HepG2 (cell line): Measurements from ENCODE around the gene CRYZ. TPM values are rescaled to one million over a fixed set of nuclear protein-coding genes. Genes with fewer than 3 reads are reported as not detected.
"Not testable (repeated sequence)": the region's sequence is repeated elsewhere in the genome, so short reads cannot be mapped to it uniquely, and the experiment has no call there.

Experiments
- ATAC-seq: fragments of 200-7000 bp; cut with Tn5 transposase; 3 replicates; pipeline ENCODE4 v1.9.1; 2020; ENCODE audit warnings: mild to moderate bottlenecking, moderate library complexity
- BruUV-seq: library from RNA; stranded (reverse); fragments of 400-500 nt; replicated peaks from 2 replicates; lab custom pipeline; 2021; lab: Mats Ljungman, UMichigan
- CTCF ChIA-PET: fragments of 300-600 bp; formaldehyde crosslinking; extraction: SDS; loops from one replicate; lab custom pipeline; 2021; ENCODE audit warnings: low total read pairs, inconsistent platforms, low intra/inter-chr PET ratio; lab: Yijun Ruan, JAX
- POLR2A ChIA-PET: fragments of 350-600 bp; sonication (Branson Sonifier 250); formaldehyde crosslinking; loops from one replicate; lab custom pipeline; 2020; ENCODE audit warnings: antibody characterized with exemption, inconsistent platforms; lab: Yijun Ruan, JAX
- DNase-seq: peaks from one replicate; pipeline ENCODE4 v3.0.0-alpha.2; 2015; ENCODE audit warnings: low spot score
- FAIRE-seq: peaks from 3 replicates; lab custom pipeline; 2011; peaks lifted over from hg19 to GRCh38; lab: Jason Lieb, UNC
- H2AFZ ChIP-seq: one replicate; pipeline ENCODE4 v1.6.1; 2011; ENCODE audit warnings: low read length, inconsistent platforms
- H3K27ac ChIP-seq: fragments of 300-600 bp; 3 replicates; pipeline ENCODE4 v1.8.0; 2011; ENCODE audit warnings: mixed run types, mild to moderate bottlenecking, mixed read lengths, low read length, inconsistent platforms; ENCODE audit not compliant: insufficient read depth; ENCODE audit errors: extremely low read length
- H3K27me3 ChIP-seq, 2 experiments: fragments of 200-600 bp in 1 of 2; 2 replicates in 1 of 2; 3 replicates in 1 of 2; pipeline versions ENCODE4 v1.6.0 to v1.8.0; 2011; ENCODE audit warnings: low read length in 2 of 2, mild to moderate bottlenecking in 2 of 2, moderate library complexity in 2 of 2, inconsistent platforms in 1 of 2; ENCODE audit not compliant: insufficient read depth in 2 of 2, control insufficient read depth in 1 of 2
- H3K36me3 ChIP-seq, 2 experiments: fragments of 200-600 bp in 1 of 2; replicated peaks in 1 of 2; 2 replicates in 1 of 2; 3 replicates in 1 of 2; pipeline versions ENCODE4 v1.5.1 to v1.8.0; 2011; ENCODE audit warnings: low read length in 2 of 2, inconsistent platforms in 1 of 2; ENCODE audit not compliant: insufficient read depth in 2 of 2, control insufficient read depth in 1 of 2
- H3K4me1 ChIP-seq: 2 replicates; pipeline ENCODE4 v1.5.1; 2012; ENCODE audit warnings: low read length, inconsistent platforms; ENCODE audit not compliant: insufficient read depth
- H3K4me2 ChIP-seq: 2 replicates; pipeline ENCODE4 v1.6.0; 2011; ENCODE audit warnings: low read depth, low read length, inconsistent platforms
- H3K4me3 ChIP-seq, 3 experiments: fragments of 200-600 bp in 1 of 3; sonication (generic), shearing (Covaris generic) in 1 of 3; replicated peaks in 1 of 3; 2 replicates each; pipeline ENCODE4 v1.5.1; 2011 to 2016; ENCODE audit warnings: low read length in 3 of 3, inconsistent platforms in 2 of 3, low read depth in 2 of 3, mild to moderate bottlenecking in 2 of 3, control low read depth in 1 of 3, mixed read lengths in 1 of 3; ENCODE audit not compliant: insufficient read depth in 1 of 3
- H3K79me2 ChIP-seq: one replicate; pipeline ENCODE4 v1.6.1; 2011; ENCODE audit warnings: low read length, inconsistent platforms; ENCODE audit not compliant: insufficient read depth
- H3K9ac ChIP-seq: 2 replicates; pipeline ENCODE4 v1.6.0; 2011; ENCODE audit warnings: mild to moderate bottlenecking, low read depth, low read length, inconsistent platforms; ENCODE audit not compliant: insufficient read depth
- H3K9me3 ChIP-seq: 2 replicates; pipeline ENCODE4 v1.5.1; 2012; ENCODE audit warnings: mild to moderate bottlenecking, low read length
- H4K20me1 ChIP-seq: 2 replicates; pipeline ENCODE4 v1.6.0; 2011; ENCODE audit warnings: inconsistent platforms, mild to moderate bottlenecking, low read length, moderate library complexity; ENCODE audit not compliant: insufficient read depth
- CREB1 ChIP-seq, 2 experiments: fragments of 450-650 bp in 1 of 2; IDR thresholded peaks; 2 replicates each; pipeline ENCODE4 v1.6.1; 2016 to 2017; ENCODE audit warnings: control low read depth in 1 of 2, mild to moderate bottlenecking in 1 of 2, missing compliant biosample characterization in 1 of 2, missing genetic modification characterization in 1 of 2
- HNF4A ChIP-seq: sonication (generic); formaldehyde crosslinking; IDR thresholded peaks from 2 replicates; pipeline ENCODE4 v1.4.0; 2020; ENCODE audit warnings: missing genetic modification reagents
- NFYC ChIP-seq: IDR thresholded peaks from 2 replicates; pipeline ENCODE4 v1.6.1; 2016; ENCODE audit warnings: missing genetic modification reagents, missing compliant biosample characterization
- ZBTB21 ChIP-seq: sonication (generic); formaldehyde crosslinking; IDR thresholded peaks from 2 replicates; pipeline ENCODE4 v1.4.0; 2020; ENCODE audit warnings: missing genetic modification reagents
- ZNF597 ChIP-seq: sonication (generic); formaldehyde crosslinking; IDR thresholded peaks from 2 replicates; pipeline ENCODE4 v1.5.0; 2020; ENCODE audit warnings: missing genetic modification reagents
- WGBS: methylation state at CpG from one replicate; pipeline ENCODE4 v1.1.6; 2017; ENCODE audit warnings: low lambda C conversion rate; 5-methylcytosine and 5-hydroxymethylcytosine counted together
- in situ Hi-C: cut with HindIII; loops from 2 replicates; pipeline ENCODE4 v1.10.0; 2017; ENCODE audit warnings: low pct_unique_long_range_greater_than_20kb; ENCODE audit not compliant: extremely low pct_ligation_motif_present
- intact Hi-C: fragments of 100-400 bp; cut with micrococcal nuclease; formaldehyde crosslinking; loops from one replicate; pipeline ENCODE4 v1.10.0; 2022; ENCODE audit not compliant: unreplicated experiment
- polyA plus RNA-seq, 8 experiments: library from polyadenylated mRNA; depleted of rRNA in 3 of 8; stranded (reverse) in 7 of 8; unstranded in 1 of 8; fragments of >200 nt; fragmentation: Illumina TruSeq in 4 of 8; extraction: Trizol in 4 of 8; gene quantifications; 2 replicates each; pipeline versions ENCODE4 v1.2.1 to v1.2.3, GENCODE V29; 2011 to 2016; ENCODE audit warnings: low read depth in 4 of 8, missing spikeins in 1 of 8, mixed read lengths in 1 of 8; ENCODE audit not compliant: insufficient read depth in 1 of 8
- total RNA-seq, 5 experiments: library from RNA; depleted of rRNA; stranded (reverse); fragments of >200 nt; fragmentation: Illumina TruSeq; extraction: Trizol; gene quantifications; 2 replicates each; pipeline ENCODE4 v1.2.3, GENCODE V29; 2016; ENCODE audit warnings: low read depth in 1 of 5

Gene CRYZ
- total and polyA plus RNA-seq, 2 of the 13 experiments (the other 11 are each of a cell fraction or from before 2014, with no cell fraction given) = 115 to 211 TPM

GRCh38 chr1:74748960-74749359 lies 16.1 kb upstream of the CRYZ start:
- no peak overlapping the region for H2AFZ ChIP-seq
- no peaks in the 10 kb centered on the region for H3K9me3 ChIP-seq
- H3K27me3 ChIP-seq = no peaks in the 10 kb centered on the region
- H3K4me2 ChIP-seq = no peak overlapping the region
- H3K27ac ChIP-seq = no peak overlapping the region
- BruUV-seq = no TSS peak
- no peak overlapping the region for H3K4me3 ChIP-seq
- DNase-seq (peak; percentile 42), FAIRE-seq (no peak), ATAC-seq (no peak; the same call in 2 of the 3 replicates)
- peaks cover 13% of the 10 kb centered on the region; the same call in 1 of the 2 replicates for H3K4me1 ChIP-seq
- intact Hi-C loops = no loop called here
- 100% methylated on average over 1 of the region's 1 CpG for WGBS
- ChIA-PET CTCF (no interaction called here), POLR2A (no interaction called here)
- H3K36me3 ChIP-seq = peaks cover 17 to 41% of the 10 kb centered on the region in 2 experiments
- no peaks in the 10 kb centered on the region for H3K79me2 ChIP-seq
- no peak overlapping the region for H3K9ac ChIP-seq
- H4K20me1 ChIP-seq = no peaks in the 10 kb centered on the region
- TF ChIP-seq HNF4A (CRISPR knock-in tag) = peak; percentile 22; the same call in 1 of the 2 replicates
- peak; percentile 77; the same call in 1 of the 2 replicates for TF ChIP-seq ZBTB21 (CRISPR knock-in tag)
- TF ChIP-seq ZNF597 (CRISPR knock-in tag) = no peak
- TF ChIP-seq CREB1 (IDR thresholded peaks at IDR 0.05) = no peak
- TF ChIP-seq CREB1 (CRISPR knock-in tag; IDR thresholded peaks at IDR 0.05) = peak; percentile 63; the same call in 1 of the 2 replicates
- in situ Hi-C loops = no loop called here

GRCh38 chr1:74745247-74745646 lies 12.4 kb upstream of the CRYZ start:
- intact Hi-C loops, H3K9ac ChIP-seq, ATAC-seq, H3K79me2 ChIP-seq, H3K9me3 ChIP-seq, H2AFZ ChIP-seq, H4K20me1 ChIP-seq, in situ Hi-C loops, FAIRE-seq, H3K4me3 ChIP-seq, H3K4me2 ChIP-seq, H3K27me3 ChIP-seq, POLR2A ChIA-PET, DNase-seq, BruUV-seq, CTCF ChIA-PET, H3K27ac ChIP-seq: not testable (repeated sequence)
- 0 out of 2 replicates have a peak, but pooled peaks have one; percentile 14 for TF ChIP-seq NFYC
- H3K36me3 ChIP-seq = peaks cover 10 to 35% of the 10 kb centered on the region in 2 experiments; a peak in 4 of 5 replicates
- WGBS = 100% methylated on average over 6 of the region's 6 CpGs
- H3K4me1 ChIP-seq = peaks cover 13% of the 10 kb centered on the region; the same call in 1 of the 2 replicates
